ENCODE results near the gene ADH5. TPM values are rescaled to one million over a fixed set of nuclear protein-coding genes. Genes with fewer than 3 reads are reported as not detected.
A peak's percentile ranks its signal among the peaks of the same experiment; 100 is the strongest.
"Not testable (repeated sequence)": the region's sequence is repeated elsewhere in the genome, so short reads cannot be mapped to it uniquely, and the experiment has no call there.

ADH5 gene
- total and polyA plus RNA-seq, 2 donors = 120 to 160 TPM

- Histone ChIP-seq H3K36me3 (ENCODE audit: control insufficient read depth in 2 of 2, insufficient read depth in 2 of 2, low read length in 1 of 2) (no peaks in the 10 kb centered on the region), H3K9me3 (ENCODE audit: control insufficient read depth in 2 of 2, insufficient read depth in 1 of 2, low read length in 1 of 2) (no peaks in the 10 kb centered on the region), H3K27ac (ENCODE audit: low read depth in 1 of 2, low read length in 1 of 2) (no peak overlapping the region), H3K27me3 (ENCODE audit: control insufficient read depth in 2 of 2, insufficient read depth in 1 of 2, low read length in 1 of 2) (no peaks in the 10 kb centered on the region), H3K4me3 (ENCODE audit: low read length in 2 of 2) (no peak overlapping the region), H3K4me1 (ENCODE audit: control insufficient read depth in 2 of 2, insufficient read depth in 2 of 2, low read length in 2 of 2) (no peaks in the 10 kb centered on the region)
- WGBS = 75% methylated on average over 9 of the region's 9 CpGs
- DNase-seq (ENCODE audit: low read depth in 6 of 9, low spot score in 9 of 9) = peak in 2 of 9 donors; percentile 7 to 32
These were observed 29.5 kb upstream of the ADH5 start for GRCh38 chr4:99117876-99118693.

DNA sequence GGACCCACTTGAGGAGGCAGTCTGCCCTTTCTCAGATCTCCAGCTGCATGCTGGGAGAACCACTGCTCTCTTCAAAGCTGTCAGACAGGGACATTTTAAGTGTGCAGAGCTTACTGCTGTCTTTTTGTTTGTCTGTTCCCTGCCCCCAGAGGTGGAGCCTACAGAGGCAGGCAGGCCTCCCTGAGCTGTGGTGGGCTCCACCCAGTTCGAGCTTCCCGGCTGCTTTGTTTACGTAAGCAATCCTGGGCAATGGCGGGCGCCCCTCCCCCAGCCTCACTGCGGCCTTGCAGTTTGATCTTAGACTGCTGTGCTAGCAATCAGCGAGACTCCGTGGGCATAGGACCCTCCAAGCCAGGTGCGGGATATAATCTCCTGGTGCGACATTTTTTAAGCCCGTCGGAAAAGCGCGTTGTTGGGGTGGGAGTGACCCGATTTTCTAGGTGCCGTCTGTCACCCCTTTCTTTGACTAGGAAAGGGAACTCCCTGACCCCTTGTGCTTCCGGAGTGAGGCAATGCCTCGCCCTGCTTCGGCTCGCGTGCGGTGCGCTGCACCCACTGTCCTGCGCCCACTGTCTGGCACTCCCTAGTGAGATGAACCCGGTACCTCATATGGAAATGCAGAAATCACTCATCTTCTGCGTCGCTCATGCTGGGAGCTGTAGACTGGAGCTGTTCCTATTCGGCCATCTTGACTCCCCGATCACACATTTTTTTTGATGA is 28.7 kb upstream of the ADH5 start:
- WGBS = 98% methylated on average over 29 of the region's 29 CpGs
- not testable (repeated sequence) for H3K27me3 ChIP-seq (ENCODE audit: control insufficient read depth in 2 of 2, insufficient read depth in 1 of 2, low read length in 1 of 2); DNase-seq (ENCODE audit: low read depth in 6 of 9, low spot score in 9 of 9); H3K4me3 ChIP-seq (ENCODE audit: low read length in 2 of 2); H3K9me3 ChIP-seq (ENCODE audit: control insufficient read depth in 2 of 2, insufficient read depth in 1 of 2, low read length in 1 of 2); H3K27ac ChIP-seq (ENCODE audit: low read depth in 1 of 2, low read length in 1 of 2); H3K4me1 ChIP-seq (ENCODE audit: control insufficient read depth in 2 of 2, insufficient read depth in 2 of 2, low read length in 2 of 2); H3K36me3 ChIP-seq (ENCODE audit: control insufficient read depth in 2 of 2, insufficient read depth in 2 of 2, low read length in 1 of 2)

- not testable (repeated sequence) for DNase-seq (ENCODE audit: low read depth in 6 of 9, low spot score in 9 of 9); H3K9me3 ChIP-seq (ENCODE audit: control insufficient read depth in 2 of 2, insufficient read depth in 1 of 2, low read length in 1 of 2); H3K27ac ChIP-seq (ENCODE audit: low read depth in 1 of 2, low read length in 1 of 2); H3K4me1 ChIP-seq (ENCODE audit: control insufficient read depth in 2 of 2, insufficient read depth in 2 of 2, low read length in 2 of 2); H3K4me3 ChIP-seq (ENCODE audit: low read length in 2 of 2); H3K36me3 ChIP-seq (ENCODE audit: control insufficient read depth in 2 of 2, insufficient read depth in 2 of 2, low read length in 1 of 2); H3K27me3 ChIP-seq (ENCODE audit: control insufficient read depth in 2 of 2, insufficient read depth in 1 of 2, low read length in 1 of 2)
- WGBS = 92% methylated on average over 12 of the region's 12 CpGs
These were observed 20.7 kb upstream of the ADH5 start for GRCh38 chr4:99109286-99109685.

DNA sequence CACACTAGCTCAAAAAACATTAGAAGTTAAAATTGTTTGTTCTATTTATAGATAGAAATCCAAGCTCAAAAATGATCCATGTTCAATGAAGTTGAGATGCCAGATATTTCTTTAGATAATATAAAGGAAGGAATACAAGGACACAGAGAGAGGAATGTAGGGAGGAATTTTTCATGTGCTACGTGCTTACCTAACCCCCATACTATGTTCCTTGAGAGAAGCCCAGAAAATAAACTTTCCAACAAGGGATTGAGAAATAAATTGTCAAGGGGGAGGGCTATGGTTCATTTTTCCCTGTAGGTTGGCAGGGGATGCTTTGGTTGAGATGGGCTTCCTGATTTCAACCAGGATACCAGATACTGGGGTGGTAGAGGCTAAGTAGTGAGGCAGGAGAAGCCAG is 15.6 kb upstream of the ADH5 start:
- Histone ChIP-seq H3K9me3 (ENCODE audit: control insufficient read depth in 2 of 2, insufficient read depth in 1 of 2, low read length in 1 of 2) (no peaks in the 10 kb centered on the region), H3K4me3 (ENCODE audit: low read length in 2 of 2) (no peak overlapping the region), H3K4me1 (ENCODE audit: control insufficient read depth in 2 of 2, insufficient read depth in 2 of 2, low read length in 2 of 2) (no peaks in the 10 kb centered on the region), H3K27ac (ENCODE audit: low read depth in 1 of 2, low read length in 1 of 2) (no peak overlapping the region), H3K36me3 (ENCODE audit: control insufficient read depth in 2 of 2, insufficient read depth in 2 of 2, low read length in 1 of 2) (no peaks in the 10 kb centered on the region), H3K27me3 (ENCODE audit: control insufficient read depth in 2 of 2, insufficient read depth in 1 of 2, low read length in 1 of 2) (no peaks in the 10 kb centered on the region)
- 97% methylated on average over 1 of the region's 1 CpG for WGBS
- no peak for DNase-seq (ENCODE audit: low read depth in 6 of 9, low spot score in 9 of 9)

DNA sequence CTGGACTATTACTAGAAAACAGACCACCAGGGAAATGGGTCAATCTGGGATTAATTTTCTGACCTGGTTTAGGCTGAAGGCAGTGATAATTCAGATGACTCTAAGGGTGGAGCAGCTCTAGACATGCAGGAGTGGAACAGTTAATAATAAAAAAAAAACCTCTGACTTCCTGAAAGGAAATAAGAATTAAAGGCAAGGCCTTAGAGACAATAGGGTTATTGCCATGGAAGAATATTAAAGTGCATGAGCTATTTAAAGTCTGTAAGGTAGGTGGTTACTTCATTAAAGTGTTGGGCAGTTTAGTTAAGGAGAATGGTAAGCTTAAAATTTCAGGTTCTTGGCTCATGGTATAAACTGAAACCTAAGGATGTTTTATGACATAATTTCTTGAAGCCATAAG is 14.6 kb upstream of the ADH5 start:
- DNase-seq (ENCODE audit: low read depth in 6 of 9, low spot score in 9 of 9) = no peak
- no peaks in the 10 kb centered on the region for H3K36me3 ChIP-seq (ENCODE audit: control insufficient read depth in 2 of 2, insufficient read depth in 2 of 2, low read length in 1 of 2)
- H3K27ac ChIP-seq (ENCODE audit: low read depth in 1 of 2, low read length in 1 of 2) = no peak overlapping the region

DNA sequence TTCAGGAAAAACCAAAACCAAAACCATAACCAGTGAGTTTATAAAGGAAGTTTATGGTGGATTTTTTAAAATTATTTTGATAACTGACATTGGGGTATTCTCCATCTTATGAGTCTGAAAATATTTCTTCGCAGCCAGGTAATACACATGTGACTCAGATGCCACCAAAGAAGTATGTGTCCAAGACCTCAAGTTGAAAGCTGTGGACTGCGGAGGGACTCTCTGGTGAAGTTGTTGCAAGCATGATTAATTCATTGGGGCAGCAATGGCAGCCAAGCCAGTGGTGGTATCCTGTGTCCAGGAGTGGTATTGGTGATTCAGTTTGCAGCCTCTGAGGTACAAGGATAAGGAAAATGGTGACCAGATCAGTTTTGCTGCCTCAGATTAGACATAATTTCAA is 14.0 kb upstream of the ADH5 start:
- DNase-seq (ENCODE audit: low read depth in 6 of 9, low spot score in 9 of 9) = no peak
- Histone ChIP-seq H3K27me3 (ENCODE audit: control insufficient read depth in 2 of 2, insufficient read depth in 1 of 2, low read length in 1 of 2) (no peaks in the 10 kb centered on the region), H3K36me3 (ENCODE audit: control insufficient read depth in 2 of 2, insufficient read depth in 2 of 2, low read length in 1 of 2) (no peaks in the 10 kb centered on the region), H3K4me1 (ENCODE audit: control insufficient read depth in 2 of 2, insufficient read depth in 2 of 2, low read length in 2 of 2) (no peaks in the 10 kb centered on the region), H3K9me3 (ENCODE audit: control insufficient read depth in 2 of 2, insufficient read depth in 1 of 2, low read length in 1 of 2) (no peaks in the 10 kb centered on the region), H3K27ac (ENCODE audit: low read depth in 1 of 2, low read length in 1 of 2) (no peak overlapping the region), H3K4me3 (ENCODE audit: low read length in 2 of 2) (no peak overlapping the region)
- 97% methylated on average over 2 of the region's 2 CpGs for whole genome bisulfite sequencing

More for the DNA sequence above, 14.6 kb upstream of the ADH5 start:
- no peaks in the 10 kb centered on the region for H3K9me3 ChIP-seq (ENCODE audit: control insufficient read depth in 2 of 2, insufficient read depth in 1 of 2, low read length in 1 of 2)
- H3K27me3 ChIP-seq (ENCODE audit: control insufficient read depth in 2 of 2, insufficient read depth in 1 of 2, low read length in 1 of 2) = no peaks in the 10 kb centered on the region
- no peaks in the 10 kb centered on the region for H3K4me1 ChIP-seq (ENCODE audit: control insufficient read depth in 2 of 2, insufficient read depth in 2 of 2, low read length in 2 of 2)
- no peak overlapping the region for H3K4me3 ChIP-seq (ENCODE audit: low read length in 2 of 2)

DNA sequence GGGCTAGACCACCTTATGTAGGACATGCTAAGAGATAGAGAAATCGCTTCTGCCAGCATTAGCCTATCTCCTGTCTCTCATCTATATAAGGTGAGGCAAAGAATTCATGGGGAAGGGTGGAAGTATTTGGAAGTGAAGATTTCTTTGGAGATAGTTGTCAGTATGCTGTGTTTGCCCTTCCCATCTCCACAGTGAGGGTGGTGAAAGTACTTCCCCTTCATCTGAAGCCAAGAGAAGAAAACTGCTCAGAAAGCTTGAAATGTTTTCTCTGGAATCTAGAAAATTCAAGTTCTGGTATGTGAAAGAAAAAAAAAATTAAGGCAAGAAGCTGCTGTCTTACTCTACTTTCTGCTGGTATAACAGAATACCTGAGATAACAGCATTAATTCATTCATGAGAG is 12.3 kb upstream of the ADH5 start:
- H3K27ac ChIP-seq (ENCODE audit: low read depth in 1 of 2, low read length in 1 of 2) = no peak overlapping the region
- no peaks in the 10 kb centered on the region for H3K27me3 ChIP-seq (ENCODE audit: control insufficient read depth in 2 of 2, insufficient read depth in 1 of 2, low read length in 1 of 2)
- no peaks in the 10 kb centered on the region for H3K9me3 ChIP-seq (ENCODE audit: control insufficient read depth in 2 of 2, insufficient read depth in 1 of 2, low read length in 1 of 2)
- no peak for DNase-seq (ENCODE audit: low read depth in 6 of 9, low spot score in 9 of 9)
- 98% methylated on average over 1 of the region's 1 CpG for WGBS
- H3K4me3 ChIP-seq (ENCODE audit: low read length in 2 of 2) = no peak overlapping the region
- no peaks in the 10 kb centered on the region for H3K36me3 ChIP-seq (ENCODE audit: control insufficient read depth in 2 of 2, insufficient read depth in 2 of 2, low read length in 1 of 2)
- no peaks in the 10 kb centered on the region for H3K4me1 ChIP-seq (ENCODE audit: control insufficient read depth in 2 of 2, insufficient read depth in 2 of 2, low read length in 2 of 2)

DNA sequence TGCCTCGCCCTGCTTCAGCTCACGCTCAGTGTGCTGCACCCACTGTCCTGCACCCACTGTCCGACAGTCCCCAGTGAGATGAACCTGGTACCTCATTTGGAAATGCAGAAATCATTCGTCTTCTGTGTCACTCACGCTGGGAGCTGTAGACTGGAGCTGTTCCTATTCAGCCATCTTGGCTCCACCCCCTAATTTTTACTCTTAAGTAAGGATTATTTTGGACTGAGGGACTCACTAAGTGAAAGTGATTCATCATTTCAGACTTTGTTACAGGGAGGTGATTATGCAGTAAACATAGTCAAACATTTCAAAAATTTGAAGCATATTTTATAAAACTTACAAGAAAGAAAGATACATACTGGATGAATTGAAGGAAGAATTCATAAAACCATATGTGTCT is 11.2 kb upstream of the ADH5 start:
- H3K4me3 ChIP-seq (ENCODE audit: low read length in 2 of 2); H3K36me3 ChIP-seq (ENCODE audit: control insufficient read depth in 2 of 2, insufficient read depth in 2 of 2, low read length in 1 of 2); H3K27me3 ChIP-seq (ENCODE audit: control insufficient read depth in 2 of 2, insufficient read depth in 1 of 2, low read length in 1 of 2); DNase-seq (ENCODE audit: low read depth in 6 of 9, low spot score in 9 of 9); H3K4me1 ChIP-seq (ENCODE audit: control insufficient read depth in 2 of 2, insufficient read depth in 2 of 2, low read length in 2 of 2); H3K9me3 ChIP-seq (ENCODE audit: control insufficient read depth in 2 of 2, insufficient read depth in 1 of 2, low read length in 1 of 2); H3K27ac ChIP-seq (ENCODE audit: low read depth in 1 of 2, low read length in 1 of 2): not testable (repeated sequence)
- 97% methylated on average over 5 of the region's 5 CpGs for WGBS

GRCh38 chr4:99099311-99099710 is 10.7 kb upstream of the ADH5 start:
- Histone ChIP-seq H3K9me3 (ENCODE audit: control insufficient read depth in 2 of 2, insufficient read depth in 1 of 2, low read length in 1 of 2) (no peaks in the 10 kb centered on the region), H3K27ac (ENCODE audit: low read depth in 1 of 2, low read length in 1 of 2) (no peak overlapping the region), H3K4me3 (ENCODE audit: low read length in 2 of 2) (no peak overlapping the region), H3K4me1 (ENCODE audit: control insufficient read depth in 2 of 2, insufficient read depth in 2 of 2, low read length in 2 of 2) (no peaks in the 10 kb centered on the region), H3K36me3 (ENCODE audit: control insufficient read depth in 2 of 2, insufficient read depth in 2 of 2, low read length in 1 of 2) (no peaks in the 10 kb centered on the region), H3K27me3 (ENCODE audit: control insufficient read depth in 2 of 2, insufficient read depth in 1 of 2, low read length in 1 of 2) (no peaks in the 10 kb centered on the region)
- DNase-seq (ENCODE audit: low read depth in 6 of 9, low spot score in 9 of 9) = no peak
- 95% methylated on average over 12 of the region's 12 CpGs for WGBS

All from thymus (tissue), 11 donors.